Breast epithelium (tissue), 3 donors: ENCODE results near the gene TSR2.

Experiments
- POLR2A ChIP-seq: fragments of 450-650 bp; IDR thresholded peaks from one replicate; pipeline ENCODE4 v1.6.1; 2016; ENCODE audit warnings: antibody characterized with exemption, mild to moderate bottlenecking, moderate library complexity
- POLR2AphosphoS5 ChIP-seq, 3 donors: sonication (generic); formaldehyde crosslinking; IDR thresholded peaks; one replicate each; pipeline ENCODE4 v1.6.1; 2017; ENCODE audit warnings: antibody characterized with exemption in 3 of 3
- TF ChIP-seq, protein P1 (sequence below), 3 donors: fragments of 450-650 bp; IDR thresholded peaks; one replicate each; pipeline ENCODE4 v1.5.1; 2016 to 2017; ENCODE audit warnings: antibody characterized with exemption in 3 of 3, mild to moderate bottlenecking in 3 of 3, moderate library complexity in 3 of 3

DNA sequence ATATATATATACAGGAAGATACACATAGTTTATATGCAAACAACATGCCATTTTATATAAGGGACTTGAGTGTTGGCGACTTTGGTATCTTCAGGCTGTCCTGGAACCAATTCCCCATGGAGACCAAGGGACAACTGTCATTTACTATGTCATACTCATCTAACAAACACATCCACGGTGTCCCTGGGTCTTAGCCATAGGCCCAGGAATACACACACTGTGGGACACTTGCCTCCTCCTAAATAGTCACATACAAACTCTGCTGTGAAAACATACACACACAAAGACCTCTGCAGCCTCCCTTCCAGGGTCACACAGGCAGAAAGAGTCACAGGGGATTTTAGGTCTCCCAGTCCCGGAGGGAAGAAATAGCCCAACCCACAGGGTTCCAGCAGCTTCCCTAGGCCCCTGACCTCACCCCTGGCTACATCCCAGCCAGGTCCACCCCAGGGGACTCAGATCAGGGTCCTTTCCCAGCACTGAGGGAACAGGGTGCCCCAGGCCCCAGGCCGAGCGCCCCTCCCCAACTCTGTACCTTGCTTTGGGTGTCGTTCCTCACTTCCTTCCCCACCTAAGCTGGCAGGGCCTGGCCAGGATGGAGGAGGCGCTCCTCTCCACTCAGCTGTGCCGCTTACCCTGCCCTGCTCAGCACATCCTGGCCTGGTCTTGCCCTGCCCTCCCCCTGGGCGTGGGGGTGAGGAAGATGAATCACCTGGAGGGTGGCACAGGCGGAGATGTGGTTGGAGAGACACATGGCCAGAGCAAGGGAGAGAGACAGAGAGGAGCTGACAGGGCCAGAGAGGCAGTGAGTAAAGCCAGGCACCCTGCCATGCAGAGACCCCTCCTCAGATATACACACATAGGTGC, 34.0 kb downstream of the TSR2 start:
- TF ChIP-seq, protein P1, sequence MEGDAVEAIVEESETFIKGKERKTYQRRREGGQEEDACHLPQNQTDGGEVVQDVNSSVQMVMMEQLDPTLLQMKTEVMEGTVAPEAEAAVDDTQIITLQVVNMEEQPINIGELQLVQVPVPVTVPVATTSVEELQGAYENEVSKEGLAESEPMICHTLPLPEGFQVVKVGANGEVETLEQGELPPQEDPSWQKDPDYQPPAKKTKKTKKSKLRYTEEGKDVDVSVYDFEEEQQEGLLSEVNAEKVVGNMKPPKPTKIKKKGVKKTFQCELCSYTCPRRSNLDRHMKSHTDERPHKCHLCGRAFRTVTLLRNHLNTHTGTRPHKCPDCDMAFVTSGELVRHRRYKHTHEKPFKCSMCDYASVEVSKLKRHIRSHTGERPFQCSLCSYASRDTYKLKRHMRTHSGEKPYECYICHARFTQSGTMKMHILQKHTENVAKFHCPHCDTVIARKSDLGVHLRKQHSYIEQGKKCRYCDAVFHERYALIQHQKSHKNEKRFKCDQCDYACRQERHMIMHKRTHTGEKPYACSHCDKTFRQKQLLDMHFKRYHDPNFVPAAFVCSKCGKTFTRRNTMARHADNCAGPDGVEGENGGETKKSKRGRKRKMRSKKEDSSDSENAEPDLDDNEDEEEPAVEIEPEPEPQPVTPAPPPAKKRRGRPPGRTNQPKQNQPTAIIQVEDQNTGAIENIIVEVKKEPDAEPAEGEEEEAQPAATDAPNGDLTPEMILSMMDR (IDR thresholded peaks at IDR 0.05) = no peak
- no peak for TF ChIP-seq POLR2A
- no peak for TF ChIP-seq POLR2AphosphoS5 (IDR thresholded peaks at IDR 0.05)
